T-helper 22 cell (primary cell): ENCODE measurements around the gene GMIP.
A peak's percentile ranks its signal among the peaks of the same experiment; 100 is the strongest.
"Not testable (repeated sequence)": the region's sequence is repeated elsewhere in the genome, so short reads cannot be mapped to it uniquely, and the experiment has no call there.

Experiments
- DNase-seq: peaks from one replicate; pipeline ENCODE4 v3.0.0-alpha.2; 2020; ENCODE audit warnings: low read depth

Gene GMIP

DNA sequence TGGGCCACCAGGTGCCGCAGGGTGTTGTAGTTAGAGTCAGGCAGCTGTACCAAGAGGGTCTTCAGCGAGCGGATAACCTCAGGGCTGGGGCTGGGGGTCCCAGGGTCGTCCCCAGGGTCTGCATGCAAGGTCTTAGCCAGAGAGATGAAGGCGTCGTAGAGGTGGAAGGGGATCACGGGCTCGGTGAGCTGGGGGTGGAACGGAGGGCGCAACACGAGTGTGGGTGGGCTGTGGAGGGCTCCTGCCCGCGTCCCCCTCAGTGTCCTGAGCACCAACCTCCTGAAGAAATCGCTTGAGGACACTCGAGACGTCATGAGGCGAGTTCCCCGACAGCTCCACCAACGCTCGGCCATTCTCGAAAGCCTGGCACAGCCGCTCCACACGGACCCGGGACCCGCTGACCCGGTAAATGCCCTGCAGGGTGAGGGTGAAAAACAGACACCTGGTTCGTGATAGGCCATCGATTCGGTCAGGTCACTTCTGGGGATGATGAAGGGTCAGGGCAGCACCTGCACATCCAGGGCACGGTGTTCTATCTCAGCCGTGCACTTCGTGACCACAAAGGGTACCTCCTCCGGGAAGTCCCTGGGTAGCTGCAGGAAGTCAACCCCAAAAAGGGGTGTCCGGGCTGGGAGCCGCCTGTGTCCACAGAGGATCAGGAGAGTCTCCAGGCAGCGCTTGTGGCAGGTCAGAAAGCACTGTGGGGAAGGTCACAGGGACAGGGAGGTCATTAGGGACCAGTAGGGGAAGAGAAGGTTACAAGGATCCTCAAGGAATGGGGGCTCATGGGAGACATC, 8.7 kb downstream of the GMIP start:
- no peak for DNase-seq

DNA sequence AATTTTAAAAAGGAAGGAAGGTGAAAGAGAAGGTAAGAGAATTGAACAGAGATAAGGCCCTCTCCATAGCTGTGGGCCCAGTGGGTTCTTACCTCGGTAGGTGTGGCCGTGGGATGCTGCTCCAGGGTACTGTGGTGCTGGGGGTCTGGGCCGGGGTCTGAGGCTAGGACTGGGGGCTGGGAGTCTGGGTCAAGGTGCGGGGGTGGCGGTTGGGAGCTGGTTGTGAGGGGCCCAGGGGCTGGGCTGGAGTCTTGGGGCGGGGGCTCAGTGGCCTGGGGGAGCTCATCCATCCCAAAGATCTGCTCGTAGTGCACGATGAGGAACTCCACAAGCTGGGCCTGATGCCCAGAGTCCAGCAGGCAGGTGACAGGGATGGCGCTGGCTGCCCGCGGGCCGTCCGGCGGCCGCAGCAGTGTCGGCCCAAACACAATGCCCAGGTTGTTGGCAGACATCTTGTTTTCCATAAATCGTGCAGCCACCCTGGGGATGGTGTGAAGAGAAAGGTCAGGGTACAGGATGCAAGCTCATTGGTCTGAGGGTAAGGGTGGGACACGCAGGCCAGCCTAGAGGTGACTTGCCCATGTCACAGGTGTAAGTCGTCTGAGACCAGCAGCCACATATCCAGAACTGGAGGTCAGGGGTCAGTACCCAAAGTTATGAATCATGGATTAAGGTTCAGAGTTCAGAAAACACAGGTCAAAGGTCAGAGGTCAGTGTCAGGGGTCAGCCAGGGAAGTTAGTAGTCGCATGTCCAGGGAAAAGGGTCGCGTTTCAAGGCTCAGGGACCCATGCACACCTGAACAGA, 9.5 kb downstream of the GMIP start:
- DNase-seq = no peak

DNA sequence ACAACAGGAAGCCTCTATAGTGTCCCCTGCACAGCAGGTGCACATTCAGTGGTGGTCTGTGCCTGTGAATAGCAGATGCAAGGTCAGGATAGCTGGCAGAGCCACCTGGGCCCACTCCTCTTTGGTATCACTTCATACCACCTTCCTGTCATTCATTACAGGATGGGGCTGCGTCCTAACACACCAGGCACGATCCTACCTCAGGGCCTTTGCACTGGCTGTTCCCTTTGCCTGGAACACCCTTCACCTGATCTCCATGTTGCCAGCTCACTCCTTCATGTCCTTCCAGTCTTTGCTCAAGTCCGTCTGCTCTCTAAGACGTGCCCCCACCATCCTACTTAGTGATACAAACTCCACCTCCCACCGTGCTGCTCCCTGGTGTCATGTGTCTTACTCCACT, 10.8 kb downstream of the GMIP start:
- DNase-seq = no peak

DNA sequence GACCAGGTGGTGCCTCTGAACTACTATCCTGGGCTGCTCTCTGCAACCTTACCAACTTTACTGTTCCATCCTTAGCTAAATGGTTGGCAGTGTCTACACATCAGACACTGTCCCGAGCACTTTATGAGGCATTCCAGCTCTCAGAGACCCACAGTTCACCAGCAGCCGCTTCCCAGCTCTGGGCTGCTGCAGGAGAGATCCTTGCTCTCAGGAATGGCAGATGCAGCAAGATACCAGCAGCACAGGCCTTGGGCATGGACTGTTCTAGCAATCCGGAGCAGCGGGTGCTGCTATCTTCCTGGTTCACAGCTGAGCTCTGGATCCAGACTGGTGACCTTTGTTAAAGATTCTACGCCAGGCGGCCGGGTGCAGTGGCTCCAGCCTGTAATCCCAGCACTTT, 12.1 kb downstream of the GMIP start:
- no peak for DNase-seq

DNA sequence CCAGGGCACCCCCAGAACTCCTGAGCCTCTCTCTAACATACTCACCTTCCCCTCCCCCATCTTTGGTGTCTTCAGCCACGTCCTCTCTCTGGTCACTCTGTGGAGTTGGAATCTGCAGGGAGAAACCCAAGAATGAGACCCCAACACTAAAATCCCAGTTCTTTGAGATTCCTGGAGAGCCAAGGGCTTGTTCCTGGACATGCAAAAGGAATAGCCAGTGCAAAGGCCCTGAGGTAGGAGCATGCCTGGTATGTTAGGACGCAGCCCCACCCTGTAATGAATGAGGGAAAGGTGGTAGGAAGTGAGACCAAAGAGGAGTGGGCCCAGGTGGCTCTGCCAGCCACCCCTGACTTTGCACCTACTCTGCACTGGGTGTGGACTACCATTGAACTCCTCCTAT, 13.0 kb downstream of the GMIP start:
- DNase-seq = no peak

DNA sequence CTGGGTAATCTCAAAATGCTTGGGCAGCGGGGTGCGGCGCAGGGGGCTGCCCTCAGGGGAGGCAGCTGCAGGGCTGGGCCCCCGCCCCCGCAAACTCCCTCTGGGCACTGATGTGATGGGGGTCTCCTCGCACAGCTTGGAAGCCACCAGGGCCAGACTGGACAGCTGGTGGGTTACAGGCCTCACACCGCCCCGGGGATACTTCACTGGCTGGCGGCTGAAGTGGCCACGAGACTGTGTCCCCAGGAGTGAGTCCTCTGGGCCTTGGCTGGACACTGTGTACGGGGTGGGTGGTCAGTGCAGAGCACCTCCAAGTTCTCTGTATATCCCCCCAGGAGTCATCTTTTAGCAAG, 13.4 kb downstream of the GMIP start:
- DNase-seq = no peak

DNA sequence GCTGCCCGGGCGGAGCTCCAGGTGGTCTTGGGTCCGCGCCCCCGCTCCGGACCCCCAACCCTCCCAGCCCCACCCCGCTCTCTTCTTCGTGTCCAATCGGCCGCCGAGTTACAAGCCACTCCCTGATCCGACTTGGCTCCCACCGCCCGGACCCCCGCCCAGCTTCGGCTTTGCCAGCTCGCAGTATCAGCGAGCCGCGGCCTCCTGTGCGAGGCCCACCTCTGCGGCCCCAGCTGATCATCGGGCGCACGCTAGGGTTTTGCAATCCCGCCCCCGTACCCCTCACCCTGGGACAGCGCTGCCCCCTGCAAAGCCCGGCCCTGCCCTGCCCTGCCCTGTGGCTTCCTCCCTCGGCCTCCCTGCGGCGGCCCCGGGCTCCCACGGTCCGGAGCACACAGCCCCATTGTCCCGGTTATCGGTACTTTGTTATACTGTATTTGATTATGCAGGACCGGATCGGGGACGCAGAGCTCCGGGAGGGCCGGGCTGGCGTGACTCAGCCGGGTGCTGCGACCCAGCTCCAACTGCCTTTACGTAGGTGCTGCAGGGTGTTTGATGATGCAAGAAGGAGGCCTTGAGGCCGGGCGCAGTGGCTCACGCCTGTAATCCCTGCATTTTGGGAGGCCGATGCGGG, 14.8 kb downstream of the GMIP start:
- no peak for DNase-seq

DNA sequence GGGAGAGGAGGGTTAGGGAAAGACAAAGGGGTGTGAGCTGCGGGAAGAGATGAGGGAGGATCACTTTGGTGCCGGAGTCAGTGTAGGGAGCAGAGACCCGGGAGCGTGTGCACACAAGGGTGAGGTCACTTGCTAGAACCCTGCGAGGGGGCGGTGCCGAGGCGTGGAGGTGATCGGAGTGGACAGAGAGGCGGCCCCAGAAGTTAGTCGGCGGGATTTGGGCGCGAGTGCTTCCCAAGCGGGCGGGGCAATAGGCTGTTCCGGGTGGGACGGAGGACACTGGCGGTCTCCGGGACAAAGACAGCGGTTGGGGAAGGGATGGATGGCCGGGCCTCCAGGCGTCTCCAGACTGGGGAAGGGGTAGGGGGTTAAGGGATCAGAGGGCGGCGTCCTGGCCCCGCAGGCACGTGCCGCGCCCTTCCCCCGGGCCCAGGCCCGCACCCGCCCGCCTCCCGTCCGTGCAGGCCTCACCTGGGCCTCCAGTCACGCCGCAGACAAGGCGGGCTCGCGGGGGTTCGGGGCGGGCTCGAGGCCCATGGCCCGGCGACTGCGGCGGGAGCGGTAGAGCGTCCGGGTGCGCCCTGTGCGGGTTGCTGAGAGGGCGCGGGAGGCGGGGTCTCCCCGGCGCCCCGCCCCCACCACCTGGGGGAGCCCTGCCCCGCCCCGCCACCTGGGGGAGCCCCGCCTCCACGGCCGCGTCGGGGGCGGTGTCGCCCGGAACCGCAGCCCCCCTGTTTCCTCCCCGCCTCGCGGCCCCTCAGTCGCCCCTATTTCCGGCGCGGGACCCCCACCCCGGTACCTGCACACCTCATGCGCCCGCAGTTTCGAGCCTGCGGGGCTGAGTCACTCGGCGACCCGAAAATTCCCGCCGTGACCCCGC, 15.6 kb downstream of the GMIP start, which contains the start of gene LPAR2:
Gene LPAR2 (minus strand): TSS at position 600 of the 880 bp plus-strand sequence. CDS start 945 bp downstream, outside the sequence.
- peak; percentile 75 for DNase-seq

DNA sequence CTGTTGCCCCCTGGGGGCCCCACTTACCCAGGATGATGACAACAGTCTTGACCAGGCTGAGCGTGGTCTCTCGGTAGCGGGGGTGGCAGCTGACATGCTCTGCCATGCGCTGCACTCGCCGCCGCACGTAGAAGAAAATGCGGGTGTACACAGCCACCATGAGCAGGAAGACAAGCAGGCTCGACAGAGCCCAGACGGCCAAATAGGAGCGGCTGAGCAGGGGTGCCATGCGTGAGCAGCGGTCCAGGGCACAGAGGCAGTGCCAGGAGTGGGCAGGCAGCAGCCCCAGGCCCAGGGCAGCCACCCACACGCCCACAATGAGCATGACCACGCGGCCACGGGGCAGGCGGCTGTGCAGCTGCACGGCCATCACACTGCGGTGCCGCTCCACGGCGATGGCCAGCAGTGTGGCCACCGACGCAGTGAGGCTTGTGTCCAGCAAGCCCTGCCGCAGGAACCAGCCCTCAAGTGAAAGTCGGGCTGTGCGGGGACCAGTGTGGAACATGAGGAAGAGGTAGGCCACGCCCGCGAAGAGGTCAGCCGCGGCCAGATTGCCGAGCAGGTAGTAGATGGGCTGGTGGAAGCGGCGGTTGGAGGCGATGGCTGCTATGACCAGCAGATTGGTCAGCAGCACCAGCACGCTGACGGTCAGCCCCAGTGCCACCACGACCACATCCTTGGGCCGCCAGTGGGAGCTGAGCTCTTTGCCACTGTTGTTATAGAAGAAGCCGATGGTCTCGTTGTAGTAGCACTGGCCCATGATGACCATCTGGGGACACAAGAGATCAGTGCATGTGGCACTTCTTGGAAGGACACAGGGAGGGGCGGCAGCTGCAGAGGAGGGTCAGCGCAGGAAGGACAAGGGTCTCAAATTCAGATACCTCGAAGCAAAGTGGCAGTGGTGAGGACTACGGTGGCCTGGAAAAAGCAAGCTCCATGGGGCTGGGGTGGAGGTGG, 16.7 kb downstream of the GMIP start:
- DNase-seq = no peak

DNA sequence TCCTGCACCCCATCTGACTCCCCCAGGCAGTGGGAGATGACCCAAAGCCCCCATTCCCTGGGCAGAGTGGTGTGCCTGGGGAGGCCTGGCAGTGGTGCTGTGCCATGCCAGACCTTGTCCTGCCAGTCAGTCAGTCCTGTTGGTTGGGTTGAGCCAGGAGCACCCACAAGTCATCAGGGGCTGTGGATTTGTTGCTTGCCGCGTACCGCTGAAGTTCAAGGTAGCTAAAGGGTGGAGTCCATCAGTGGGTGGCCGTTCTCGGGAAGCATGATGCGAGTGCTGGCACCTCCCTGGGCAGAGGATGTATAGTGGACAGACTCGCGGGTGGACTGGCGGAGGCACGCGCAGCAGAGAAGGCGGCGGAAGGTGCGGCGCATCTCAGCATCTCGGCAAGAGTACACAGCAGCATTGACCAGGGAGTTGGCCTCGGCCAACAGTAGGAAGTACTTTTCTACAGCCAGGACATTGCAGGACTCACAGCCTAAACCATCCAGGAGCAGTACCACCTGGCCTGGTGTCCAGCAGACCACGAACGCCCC, 19.4 kb downstream of the GMIP start:
- DNase-seq = no peak

DNA sequence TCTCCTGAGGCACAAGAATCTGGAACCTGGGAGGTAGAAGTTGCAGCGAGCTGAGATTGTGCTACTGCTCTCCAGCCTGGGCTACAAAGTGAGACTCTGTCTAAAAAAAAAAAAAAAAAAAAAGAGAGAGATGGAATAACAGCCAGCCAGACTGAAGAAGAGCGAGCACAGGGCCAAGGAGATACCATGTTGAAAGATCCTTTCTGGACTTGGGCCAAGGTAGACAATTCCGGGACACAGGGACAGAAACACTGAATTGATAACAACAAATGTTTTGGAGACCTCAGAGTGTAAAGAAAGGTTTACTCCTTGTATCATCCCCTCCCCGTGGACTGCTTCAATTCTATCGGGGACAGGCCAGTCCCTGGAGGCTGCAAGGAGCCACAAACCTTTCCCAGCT, 20.1 kb downstream of the GMIP start:
- no peak for DNase-seq

DNA sequence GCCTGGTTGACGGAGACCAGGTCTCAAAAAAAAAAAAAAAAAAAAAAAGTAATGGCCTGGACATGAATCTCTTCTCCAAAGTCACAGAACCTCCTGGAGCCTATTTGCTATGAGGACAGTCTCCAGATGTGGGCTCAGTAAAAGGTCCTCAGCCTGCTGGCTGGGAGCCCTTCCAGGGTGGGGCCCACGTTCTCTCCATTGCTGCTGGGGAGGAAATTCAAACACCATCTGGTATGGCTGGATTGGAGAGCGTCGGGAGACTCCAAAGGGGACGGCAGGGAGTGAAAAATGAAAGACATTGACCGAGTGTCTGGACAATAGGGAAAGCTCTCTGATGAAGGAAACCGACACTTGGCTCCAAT, 23.6 kb downstream of the GMIP start:
- DNase-seq = no peak

DNA sequence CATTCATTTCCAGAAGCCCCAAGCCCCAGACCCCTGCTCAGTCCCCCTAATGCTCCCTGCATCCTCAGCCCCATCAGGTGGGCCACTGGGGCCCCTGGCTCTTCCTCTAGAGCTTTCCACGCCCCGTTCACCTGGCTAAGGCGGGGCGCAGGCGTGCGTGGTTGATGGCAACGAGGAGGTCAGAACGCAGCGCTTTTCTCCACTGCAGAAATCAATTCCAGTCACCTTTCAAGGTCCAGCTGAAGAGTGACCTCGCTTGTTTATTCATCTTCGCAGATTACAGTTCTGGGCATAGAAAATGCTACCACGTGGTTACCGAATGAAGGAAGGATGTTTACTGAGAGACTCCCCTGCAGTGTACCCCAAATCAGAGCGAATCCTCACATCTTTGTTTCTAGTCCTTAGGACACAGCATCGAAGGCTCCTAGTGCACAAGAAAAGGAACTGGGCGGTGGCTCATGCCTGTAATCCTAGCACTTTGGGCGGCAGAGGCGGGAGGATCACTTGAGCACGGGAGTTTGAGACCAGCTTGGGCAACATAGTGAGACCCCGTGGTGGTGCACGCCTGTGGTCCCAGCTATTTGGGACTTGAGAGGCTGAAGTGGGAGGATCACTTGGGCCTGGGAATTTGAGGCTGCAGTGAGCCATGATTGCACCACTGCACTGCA, 24.1 kb downstream of the GMIP start:
- DNase-seq = no peak

DNA sequence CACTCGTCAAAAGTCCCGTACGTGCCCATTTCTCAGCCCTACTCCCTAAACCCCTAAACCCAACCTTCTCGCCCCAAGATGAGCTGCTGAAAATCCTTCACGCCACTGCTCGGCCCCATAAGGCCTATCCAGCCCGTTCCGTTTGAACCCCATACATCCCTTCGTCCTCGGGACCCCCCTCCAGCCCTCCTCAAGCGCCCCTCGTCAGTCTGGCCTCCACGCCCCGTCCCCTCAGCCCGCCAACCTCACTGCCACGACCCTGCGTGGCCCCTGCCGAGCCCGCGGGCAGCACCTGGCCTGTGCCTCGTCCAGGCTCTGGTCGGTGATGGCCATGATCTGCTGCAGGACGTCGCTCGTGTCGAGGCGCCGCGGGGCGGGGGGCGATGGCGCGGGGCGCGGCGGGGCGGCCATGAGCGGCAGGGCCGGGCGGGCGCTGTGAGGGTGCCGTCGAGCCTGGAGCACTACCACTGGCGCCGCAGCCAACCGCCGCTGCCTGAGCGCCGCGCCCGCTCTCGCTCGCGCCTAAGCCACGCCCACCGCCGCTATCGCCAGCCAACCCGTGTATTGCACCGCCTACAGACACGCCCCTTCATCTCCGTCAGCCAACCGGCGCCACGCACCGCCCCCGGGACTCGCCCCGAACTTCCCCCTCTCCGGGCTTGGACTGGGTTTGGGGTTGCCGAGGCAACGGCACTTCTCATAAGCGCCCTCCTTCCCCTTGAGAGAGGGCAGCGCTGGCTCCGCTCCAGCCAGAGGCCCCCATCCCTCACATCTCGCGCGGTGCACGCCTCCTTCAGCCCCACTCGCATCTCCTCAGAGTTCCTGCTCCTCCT, 25.0 kb downstream of the GMIP start, which contains the start of gene PBX4:
Gene PBX4 (minus strand): TSS at position 469 of the 833 bp plus-strand sequence. CDS start 58 bp downstream, at position 411.
- DNase-seq = peak; percentile 98

DNA sequence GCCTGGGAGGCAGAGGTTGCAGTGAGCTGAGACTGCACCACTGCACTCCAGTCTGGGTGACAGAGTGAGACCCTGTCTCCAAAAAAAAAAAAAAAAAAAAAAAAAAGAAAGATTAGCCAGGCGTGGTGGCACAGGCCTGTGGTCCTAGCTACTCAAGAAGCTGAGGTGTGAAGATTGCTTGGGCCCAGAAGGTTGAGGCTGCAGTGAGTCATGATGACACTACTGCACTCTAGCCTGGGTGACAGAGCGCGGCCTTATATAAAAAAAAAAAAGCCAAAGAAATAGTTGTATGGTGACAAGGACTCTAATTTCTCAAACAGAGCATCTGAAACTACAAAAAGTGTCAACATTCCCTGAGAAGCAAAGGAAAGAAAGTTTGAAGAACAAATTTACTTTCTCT, 28.4 kb downstream of the GMIP start:
- DNase-seq = no peak

DNA sequence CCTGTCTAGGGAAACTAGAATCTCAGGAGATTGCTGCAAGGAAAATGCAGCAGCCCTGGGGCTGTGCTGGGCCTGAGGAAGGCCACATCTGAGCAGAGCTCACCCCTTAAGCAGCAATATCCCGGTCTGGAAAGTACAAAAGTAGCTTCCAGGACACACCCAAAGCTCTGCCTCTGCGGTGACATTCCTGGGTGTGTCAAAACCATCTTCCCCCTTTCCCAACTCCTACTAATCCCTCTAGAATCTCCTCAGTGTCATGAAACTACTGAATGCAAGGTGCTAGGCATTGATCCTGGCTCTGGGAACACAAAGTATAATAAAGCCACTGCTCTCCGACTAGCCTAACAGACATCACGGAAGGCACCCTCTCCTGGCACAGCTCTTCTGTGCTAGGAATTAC, 30.0 kb downstream of the GMIP start:
- no peak for DNase-seq

DNA sequence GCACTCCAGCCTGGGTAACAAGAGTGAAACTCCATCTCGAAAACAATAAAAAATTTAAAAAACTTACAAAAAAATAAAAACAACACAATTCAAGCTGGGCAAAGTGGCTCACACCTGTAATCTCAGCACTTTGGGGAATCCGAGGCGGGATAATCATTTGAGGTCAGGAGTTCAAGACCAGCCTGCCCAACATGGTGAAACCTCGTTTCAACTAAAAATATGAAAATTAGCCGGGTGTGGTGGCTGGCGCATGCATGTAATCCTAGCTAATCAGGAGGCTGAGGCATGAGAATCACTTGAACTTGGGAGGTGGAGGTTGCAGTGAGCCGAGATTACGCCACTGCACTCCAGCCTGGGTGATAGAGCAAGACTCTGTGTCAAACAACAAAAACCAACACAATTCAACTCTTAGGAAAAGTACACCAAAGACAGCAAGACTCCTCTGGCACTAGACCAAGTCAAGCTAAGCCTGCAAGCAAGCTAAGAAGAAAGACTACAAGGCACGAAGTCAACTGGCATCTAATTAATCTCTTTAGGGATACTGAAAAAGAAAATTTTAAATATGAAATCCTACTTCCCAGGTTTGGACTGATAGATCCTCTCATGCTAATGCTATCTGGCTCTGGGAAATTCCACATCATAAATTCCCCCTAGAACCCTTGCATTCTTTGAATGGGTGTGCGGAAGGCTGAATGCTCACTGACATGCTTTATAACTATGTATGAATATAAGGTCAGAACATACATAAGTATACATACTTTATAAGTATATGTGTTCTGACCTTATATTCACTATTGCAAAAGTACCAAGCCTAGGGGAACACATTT, 32.9 kb downstream of the GMIP start:
- no peak for DNase-seq

DNA sequence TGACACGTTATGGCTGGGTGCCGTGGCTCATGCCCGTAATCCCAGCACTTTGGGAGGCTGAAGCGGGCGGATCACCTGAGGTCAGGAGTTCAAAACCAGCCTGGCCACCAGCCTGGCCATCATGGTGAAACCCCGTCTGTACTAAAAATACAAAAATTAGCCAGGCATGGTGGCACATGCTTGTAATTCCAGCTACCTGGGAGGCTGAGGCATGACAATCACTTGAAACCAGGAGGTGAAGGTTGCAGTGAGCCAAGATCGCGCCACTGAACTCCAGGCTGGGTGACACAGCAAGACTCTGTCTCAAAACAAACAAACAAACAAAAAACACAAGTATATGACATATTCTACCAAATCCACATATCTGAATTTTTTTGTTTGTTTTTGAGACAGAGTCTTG, 36.8 kb downstream of the GMIP start:
- DNase-seq = not testable (repeated sequence)
